H9 (cell line): ENCODE results near the gene PPP1R27. TPM values are rescaled to one million over a fixed set of nuclear protein-coding genes. Genes with fewer than 3 reads are reported as not detected.

ENCODE experiments used
- DNase-seq: peaks from one replicate; pipeline ENCODE4 v3.0.0-alpha.2; 2017
- H2AFZ ChIP-seq: one replicate; pipeline ENCODE4 v1.6.1; 2013; ENCODE audit warnings: mild to moderate bottlenecking, low read length, control low read depth, moderate library complexity
- H2AK5ac ChIP-seq: 2 replicates; pipeline ENCODE4 v1.6.1; 2013; ENCODE audit warnings: low read length, control low read depth, mixed read lengths; ENCODE audit not compliant: insufficient read length
- H2BK120ac ChIP-seq: one replicate; pipeline ENCODE4 v1.6.1; 2013; ENCODE audit warnings: low read depth, mild to moderate bottlenecking, low read length, control low read depth, inconsistent platforms; ENCODE audit not compliant: poor library complexity, severe bottlenecking
- H2BK12ac ChIP-seq: 2 replicates; pipeline ENCODE4 v1.6.1; 2013; ENCODE audit warnings: low read length, control low read depth, mixed read lengths, low read depth; ENCODE audit not compliant: insufficient read length
- H2BK15ac ChIP-seq: 2 replicates; pipeline ENCODE4 v1.6.1; 2013; ENCODE audit warnings: low read depth, low read length, control low read depth
- H2BK20ac ChIP-seq: one replicate; pipeline ENCODE4 v1.6.1; 2013; ENCODE audit warnings: low read depth, mild to moderate bottlenecking, low read length, control low read depth, inconsistent platforms; ENCODE audit not compliant: poor library complexity, severe bottlenecking
- H2BK5ac ChIP-seq: 2 replicates; pipeline ENCODE4 v1.6.1; 2013; ENCODE audit warnings: low read length, control low read depth, mixed read lengths; ENCODE audit not compliant: insufficient read length
- H3K14ac ChIP-seq: 2 replicates; pipeline ENCODE4 v1.6.1; 2013; ENCODE audit warnings: low read length, control low read depth; ENCODE audit not compliant: insufficient read depth
- H3K18ac ChIP-seq: 2 replicates; pipeline ENCODE4 v1.6.1; 2013; ENCODE audit warnings: low read depth, mild to moderate bottlenecking, mixed read lengths, low read length, control low read depth; ENCODE audit not compliant: insufficient read length
- H3K23ac ChIP-seq: 2 replicates; pipeline ENCODE4 v1.6.1; 2013; ENCODE audit warnings: low read length, control low read depth, mixed read lengths, low read depth; ENCODE audit not compliant: insufficient read length
- H3K23me2 ChIP-seq: 2 replicates; pipeline ENCODE4 v1.6.1; 2013; ENCODE audit warnings: low read depth, mild to moderate bottlenecking, mixed read lengths, low read length, control low read depth; ENCODE audit not compliant: insufficient read length, poor library complexity, severe bottlenecking
- H3K27ac ChIP-seq: 2 replicates; pipeline ENCODE4 v1.5.1; 2013; ENCODE audit warnings: low read length, control low read depth, mixed read lengths, low read depth; ENCODE audit not compliant: insufficient read length
- H3K27me3 ChIP-seq: 2 replicates; pipeline ENCODE4 v1.6.1; 2013; ENCODE audit warnings: low read length, control low read depth, inconsistent platforms; ENCODE audit not compliant: insufficient read depth
- H3K4ac ChIP-seq: 2 replicates; pipeline ENCODE4 v1.6.1; 2013; ENCODE audit warnings: low read depth, mild to moderate bottlenecking, control low read depth, inconsistent platforms, low read length, moderate library complexity
- H3K4me1 ChIP-seq: 2 replicates; pipeline ENCODE4 v1.6.1; 2013; ENCODE audit warnings: low read length, control low read depth, inconsistent platforms; ENCODE audit not compliant: insufficient read depth
- H3K4me2 ChIP-seq: 2 replicates; pipeline ENCODE4 v1.6.1; 2013; ENCODE audit warnings: low read length, control low read depth, mixed read lengths; ENCODE audit not compliant: insufficient read length, insufficient read depth
- H3K56ac ChIP-seq: 2 replicates; pipeline ENCODE4 v1.6.1; 2013; ENCODE audit warnings: low read depth, mild to moderate bottlenecking, mixed read lengths, low read length, control low read depth; ENCODE audit not compliant: insufficient read length
- H3K79me1 ChIP-seq: 2 replicates; pipeline ENCODE4 v1.6.1; 2013; ENCODE audit warnings: low read depth, mild to moderate bottlenecking, moderate library complexity, low read length, control low read depth, inconsistent platforms; ENCODE audit not compliant: insufficient read depth, poor library complexity, severe bottlenecking
- H3K79me2 ChIP-seq: 2 replicates; pipeline ENCODE4 v1.6.1; 2013; ENCODE audit warnings: low read length, control low read depth, inconsistent platforms; ENCODE audit not compliant: insufficient read depth
- H3K9ac ChIP-seq: 2 replicates; pipeline ENCODE4 v1.6.1; 2013; ENCODE audit warnings: low read length, control low read depth, mixed read lengths; ENCODE audit not compliant: insufficient read length; ENCODE audit errors: extremely low read depth
- H3K9me3 ChIP-seq: one replicate; pipeline ENCODE4 v1.6.1; 2013; ENCODE audit warnings: low read depth, low read length, inconsistent platforms; ENCODE audit not compliant: control insufficient read depth
- H3T11ph ChIP-seq: one replicate; pipeline ENCODE4 v1.6.1; 2013; ENCODE audit warnings: mild to moderate bottlenecking, low read length, control low read depth, inconsistent platforms
- H4K20me1 ChIP-seq: one replicate; pipeline ENCODE4 v1.6.1; 2013; ENCODE audit not compliant: control insufficient read depth, insufficient read length, insufficient read depth
- H4K5ac ChIP-seq: 2 replicates; pipeline ENCODE4 v1.6.1; 2013; ENCODE audit warnings: low read depth, mild to moderate bottlenecking, mixed read lengths, low read length, control low read depth; ENCODE audit not compliant: insufficient read length
- H4K8ac ChIP-seq: replicated peaks from 2 replicates; pipeline ENCODE4 v1.6.1; 2013; ENCODE audit warnings: low read length, control low read depth, mixed read lengths, low read depth; ENCODE audit not compliant: insufficient read length
- H4K91ac ChIP-seq: 2 replicates; pipeline ENCODE4 v1.6.1; 2013; ENCODE audit warnings: low read depth, mild to moderate bottlenecking, moderate library complexity, mixed read lengths, low read length, control low read depth; ENCODE audit not compliant: insufficient read length
- H3K27ac Mint-ChIP-seq, 3 experiments: 2 replicates in 2 of 3; 3 replicates in 1 of 3; pipeline ENCODE4 v1.8.0; 2020 to 2021; ENCODE audit warnings: mixed read lengths in 3 of 3, mild to moderate bottlenecking in 1 of 3, moderate library complexity in 1 of 3
- H3K27me3 Mint-ChIP-seq: 2 replicates; pipeline ENCODE4 v1.8.0; 2021; ENCODE audit warnings: low read depth, mild to moderate bottlenecking, moderate library complexity, mixed read lengths
- H3K36me3 Mint-ChIP-seq, 3 experiments: 2 replicates in 2 of 3; 3 replicates in 1 of 3; pipeline ENCODE4 v1.8.0; 2020 to 2021; ENCODE audit warnings: low read depth in 3 of 3, mixed read lengths in 3 of 3; ENCODE audit not compliant: insufficient read depth in 1 of 3
- H3K4me1 Mint-ChIP-seq, 2 experiments: 2 replicates each; pipeline ENCODE4 v1.8.0; 2020; ENCODE audit warnings: mixed read lengths in 2 of 2
- H3K4me3 Mint-ChIP-seq, 2 experiments: 2 replicates in 1 of 2; 3 replicates in 1 of 2; pipeline ENCODE4 v1.8.0; 2020 to 2021; ENCODE audit warnings: mild to moderate bottlenecking in 2 of 2, mixed read lengths in 2 of 2, moderate library complexity in 1 of 2
- H3K9me3 Mint-ChIP-seq, 2 experiments: 2 replicates in 1 of 2; 3 replicates in 1 of 2; pipeline ENCODE4 v1.8.0; 2020; ENCODE audit warnings: mild to moderate bottlenecking in 2 of 2, mixed read lengths in 2 of 2, moderate library complexity in 1 of 2
- CTCF ChIP-seq: fragments of 200-600 bp; sonication (generic); conservative IDR thresholded peaks from 3 replicates; pipeline ENCODE4 v1.8.0; 2021; ENCODE audit warnings: antibody characterized with exemption, mild to moderate bottlenecking
- WGBS: extraction: QIAGEN DNeasy Blood & Tissue Kit; methylation state at CpG from one replicate; pipeline ENCODE4 v1.1.7; 2013; ENCODE audit warnings: missing lambda C conversion rate, low lambda C conversion rate, mixed read lengths; ENCODE audit not compliant: insufficient read length; ENCODE audit errors: extremely low coverage; 5-methylcytosine and 5-hydroxymethylcytosine counted together
- total RNA-seq: library from RNA; stranded (reverse); gene quantifications from 2 replicates; pipeline ENCODE4 v1.2.1, GENCODE V29; 2021

Gene PPP1R27
- total RNA-seq, 1 experiment from 2014 or later, result 0.22 TPM

GRCh38 chr17:81814748-81815645, 19.9 kb downstream of the PPP1R27 start:
- Histone ChIP-seq H3K9me3 (no peaks in the 10 kb centered on the region), H2BK20ac (no peak overlapping the region), H2AFZ (no peak overlapping the region), H3K27ac (no peak overlapping the region), H3K4me2 (no peak overlapping the region), H2BK15ac (no peak overlapping the region), H2BK5ac (no peak overlapping the region), H3K18ac (no peak overlapping the region), H3K14ac (no peak overlapping the region; the same call in 1 of the 2 replicates), H3T11ph (no peak overlapping the region), H4K91ac (no peak overlapping the region), H3K4ac (no peak overlapping the region), H4K8ac (no peak overlapping the region), H3K27me3 (no peaks in the 10 kb centered on the region), H2AK5ac (no peak overlapping the region), H4K5ac (no peak overlapping the region), H3K4me1 (no peaks in the 10 kb centered on the region), H4K20me1 (no peaks in the 10 kb centered on the region), H3K56ac (no peak overlapping the region), H3K79me2 (no peaks in the 10 kb centered on the region), H3K79me1 (no peaks in the 10 kb centered on the region), H3K23me2 (no peaks in the 10 kb centered on the region), H3K23ac (no peak overlapping the region), H2BK120ac (no peak overlapping the region), H2BK12ac (no peak overlapping the region), H3K9ac (no peak overlapping the region)
- WGBS, result no CpG with 5 or more reads among the region's 24 CpGs
- Mint-ChIP-seq H3K36me3 (no peaks in the 10 kb centered on the region), H3K4me3 (no peak overlapping the region), H3K27me3 (peaks cover 11% of the 10 kb centered on the region), H3K9me3 (no peaks in the 10 kb centered on the region; a peak in 2 of 5 replicates), H3K4me1 (peaks cover 0 to 8% of the 10 kb centered on the region in 2 experiments; a peak in 1 of 4 replicates), H3K27ac (no peak overlapping the region)
- TF ChIP-seq CTCF, result no peak
- no peak for DNase-seq
